ENCODE measurements around the gene DLEC1.

Gene DLEC1

DNA sequence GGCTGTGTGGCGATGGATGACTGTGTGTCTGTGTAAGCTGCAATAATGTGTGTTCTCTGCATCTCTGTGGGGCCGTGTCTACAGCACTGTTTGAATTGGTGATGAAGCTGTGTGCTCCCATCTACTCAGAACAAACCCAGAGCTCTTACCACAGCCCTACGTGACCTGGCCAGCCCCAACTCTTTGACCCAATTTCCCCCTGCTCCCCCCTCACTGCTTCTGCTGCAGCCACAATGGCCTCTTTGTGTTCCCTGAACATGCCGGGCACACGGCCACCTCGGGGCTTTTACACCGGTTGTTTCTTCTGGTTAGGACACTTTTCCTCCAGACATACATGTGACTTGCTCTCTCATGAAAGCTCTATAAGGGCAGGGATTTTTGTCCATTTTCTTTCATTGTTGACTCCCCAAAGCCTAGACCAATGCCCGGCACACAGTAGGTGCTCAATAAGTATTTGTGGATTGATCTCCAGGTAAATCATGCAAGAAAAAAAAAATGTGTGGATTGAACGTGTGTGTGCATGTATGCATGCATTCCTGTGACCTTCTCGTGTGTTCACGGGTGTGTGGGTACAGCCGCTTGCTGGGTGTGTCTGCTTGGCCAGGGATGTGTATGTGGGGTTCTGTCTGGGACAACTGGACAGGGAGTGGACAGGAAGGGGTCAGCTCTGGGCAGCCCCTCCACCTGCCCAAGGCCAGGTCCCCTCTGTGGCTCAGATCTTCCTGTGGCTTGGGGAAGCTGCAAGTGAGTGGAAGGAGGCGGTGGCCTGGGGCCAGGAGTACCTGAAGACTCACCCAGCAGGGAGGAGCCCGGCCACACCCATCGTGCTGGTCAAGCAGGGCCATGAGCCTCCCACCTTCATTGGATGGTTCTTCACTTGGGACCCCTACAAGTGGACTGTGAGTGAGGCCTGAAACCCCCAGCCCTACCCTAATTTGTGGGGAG is 33.7 kb upstream of the DLEC1 start:
- ChIA-PET POLR2A (ENCODE audit: low non-redundant PET) (no interaction called here), CTCF (interaction anchor here (0.7 to 1.2 kb wide), 4 partner anchors 10 to 324 kb away, joined by 3 to 5 read pairs (median 4); no protein-coding TSS in a partner anchor)
- no peak for TF ChIP-seq CTCF (conservative IDR thresholded peaks at IDR 0.05; ENCODE audit: low read depth)
- peak overlapping the region; percentile 58 for H3K27ac ChIP-seq
- no peak for DNase-seq (ENCODE audit: low spot score)

DNA sequence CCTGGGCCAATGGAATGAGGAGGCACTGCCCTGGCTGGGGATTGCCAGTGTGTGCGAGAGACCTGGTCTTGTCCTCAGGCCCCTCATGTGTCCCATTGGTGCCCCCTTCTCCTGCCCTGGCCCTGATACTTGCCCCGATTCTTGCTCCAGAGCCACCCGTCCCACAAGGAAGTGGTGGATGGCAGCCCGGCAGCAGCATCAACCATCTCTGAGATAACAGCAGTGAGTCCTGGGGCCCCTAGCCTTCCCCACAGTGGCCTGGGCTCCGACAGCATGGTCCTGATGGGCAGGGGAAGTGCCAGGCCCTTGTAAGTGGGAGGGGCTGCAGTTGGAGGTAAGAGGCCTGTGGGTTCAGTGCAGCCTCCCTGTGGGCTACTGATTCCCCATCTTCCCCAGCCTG is 33.0 kb upstream of the DLEC1 start:
- peak overlapping the region; percentile 58 for H3K27ac ChIP-seq
- ChIA-PET CTCF (no interaction called here), POLR2A (ENCODE audit: low non-redundant PET) (no interaction called here)
- TF ChIP-seq CTCF (conservative IDR thresholded peaks at IDR 0.05; ENCODE audit: low read depth) = no peak
- DNase-seq (ENCODE audit: low spot score) = no peak

GRCh38 chr3:38006445-38006995 is 32.5 kb upstream of the DLEC1 start:
- no peak for TF ChIP-seq CTCF (conservative IDR thresholded peaks at IDR 0.05; ENCODE audit: low read depth)
- DNase-seq (ENCODE audit: low spot score) = no peak
- CTCF ChIA-PET = no interaction called here
- POLR2A ChIA-PET (ENCODE audit: low non-redundant PET) = no interaction called here
- H3K27ac ChIP-seq = peak overlapping the region; percentile 58

DNA sequence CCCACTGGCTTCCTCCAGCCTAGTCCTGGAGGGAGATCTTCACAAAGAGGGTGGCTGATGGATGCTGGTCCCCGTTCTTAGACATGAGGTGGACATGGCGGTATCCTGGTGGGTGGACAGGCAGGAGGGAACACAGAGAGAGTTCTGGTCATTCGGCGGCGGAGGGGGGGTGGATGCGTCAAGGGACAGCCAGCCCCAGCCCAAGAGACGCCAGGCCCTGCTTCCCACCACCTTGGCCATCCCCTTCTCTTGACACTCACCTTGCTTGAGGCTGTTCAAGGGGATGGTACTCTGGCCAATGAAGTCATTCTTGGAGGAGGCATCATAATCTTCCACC is 31.3 kb upstream of the DLEC1 start:
- H3K27ac ChIP-seq = peak overlapping the region; percentile 58
- ChIA-PET CTCF (no interaction called here), POLR2A (ENCODE audit: low non-redundant PET) (no interaction called here)
- TF ChIP-seq CTCF (conservative IDR thresholded peaks at IDR 0.05; ENCODE audit: low read depth) = no peak
- no peak for DNase-seq (ENCODE audit: low spot score)

DNA sequence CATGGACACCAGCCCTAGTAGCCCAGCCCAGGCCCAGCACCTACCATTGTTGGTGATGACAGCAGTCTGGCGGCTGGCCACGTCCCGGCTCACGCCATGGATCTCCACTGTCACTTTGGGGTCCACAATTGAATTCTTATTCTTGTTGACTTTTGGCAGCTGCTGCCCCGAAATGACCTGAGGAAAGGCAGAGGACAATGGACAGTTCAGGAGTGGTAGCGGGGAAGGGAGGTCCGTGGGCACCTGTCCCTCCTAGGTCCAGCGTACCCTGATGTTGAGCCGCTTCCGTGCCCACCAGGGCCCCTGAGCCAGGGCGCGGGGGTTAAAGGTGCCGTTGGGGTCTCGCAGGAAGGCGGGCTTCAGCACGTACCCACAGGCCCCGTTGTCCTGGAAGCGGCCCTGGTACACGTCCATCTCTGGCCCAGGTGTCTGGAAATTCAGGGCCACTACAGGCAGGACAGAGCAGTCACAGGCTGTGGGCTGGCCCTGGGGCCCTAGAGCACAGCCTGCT is 30.8 kb upstream of the DLEC1 start:
- DNase-seq (ENCODE audit: low spot score) = no peak
- CTCF ChIA-PET = no interaction called here
- TF ChIP-seq CTCF (conservative IDR thresholded peaks at IDR 0.05; ENCODE audit: low read depth) = no peak
- POLR2A ChIA-PET (ENCODE audit: low non-redundant PET) = no interaction called here
- peak overlapping the region; percentile 35 for H3K27ac ChIP-seq

- CTCF ChIA-PET = no interaction called here
- peak overlapping the region; percentile 35 for H3K27ac ChIP-seq
- no peak for DNase-seq (ENCODE audit: low spot score)
- POLR2A ChIA-PET (ENCODE audit: low non-redundant PET) = no interaction called here
- TF ChIP-seq CTCF (conservative IDR thresholded peaks at IDR 0.05; ENCODE audit: low read depth) = no peak
These were observed 29.9 kb upstream of the DLEC1 start for GRCh38 chr3:38008971-38009580.

Data from RWPE1 (cell line).